Esophagus squamous epithelium (tissue), 4 donors: ENCODE results near the gene BAZ2A.
A peak's percentile ranks its signal among the peaks of the same experiment; 100 is the strongest.

Experiments
- POLR2A ChIP-seq, 4 donors: fragments of 450-650 bp; IDR thresholded peaks; one replicate each; pipeline ENCODE4 v1.6.1; 2017; ENCODE audit warnings: antibody characterized with exemption in 4 of 4, mild to moderate bottlenecking in 4 of 4, moderate library complexity in 3 of 4
- TF ChIP-seq, protein P1 (sequence below), 6 experiments: fragments of 450-650 bp in 4 of 6; fragments of 200-600 bp in 2 of 6; sonication (generic) in 2 of 6; IDR thresholded peaks; one replicate each; pipeline ENCODE4 v1.5.1; 2016 to 2019; ENCODE audit warnings: antibody characterized with exemption in 6 of 6, mild to moderate bottlenecking in 4 of 6, moderate library complexity in 4 of 6

DNA sequence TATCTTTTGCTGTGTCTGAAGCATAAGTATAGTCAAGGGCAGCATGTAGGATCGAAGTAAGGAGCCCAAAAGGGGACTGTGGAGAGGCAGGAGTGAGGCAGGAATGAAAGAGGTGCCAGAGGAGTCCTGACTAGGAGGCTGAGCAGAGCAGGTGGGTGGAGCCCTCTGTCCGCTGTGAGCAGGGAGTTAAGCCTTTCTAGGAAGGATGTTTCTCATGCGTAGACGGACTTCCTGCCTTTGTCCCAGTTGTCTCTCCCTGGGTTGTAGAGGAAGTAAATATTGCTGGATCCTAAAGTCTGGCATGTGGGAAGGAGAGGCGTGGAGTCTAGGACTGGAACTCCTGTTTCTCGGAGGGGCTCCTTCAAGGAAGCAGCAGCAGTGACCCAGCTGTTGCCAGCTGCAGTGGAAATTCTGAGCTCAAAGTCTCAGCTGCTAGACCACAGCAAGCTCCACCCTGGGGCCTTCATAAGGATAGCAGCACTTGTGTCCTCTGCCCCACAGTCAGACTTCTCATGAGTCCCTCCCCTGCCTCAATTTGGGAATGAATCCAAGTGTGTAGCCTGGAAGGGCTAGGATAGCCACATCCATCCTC is 64.5 kb downstream of the BAZ2A start:
- TF ChIP-seq, protein P1, sequence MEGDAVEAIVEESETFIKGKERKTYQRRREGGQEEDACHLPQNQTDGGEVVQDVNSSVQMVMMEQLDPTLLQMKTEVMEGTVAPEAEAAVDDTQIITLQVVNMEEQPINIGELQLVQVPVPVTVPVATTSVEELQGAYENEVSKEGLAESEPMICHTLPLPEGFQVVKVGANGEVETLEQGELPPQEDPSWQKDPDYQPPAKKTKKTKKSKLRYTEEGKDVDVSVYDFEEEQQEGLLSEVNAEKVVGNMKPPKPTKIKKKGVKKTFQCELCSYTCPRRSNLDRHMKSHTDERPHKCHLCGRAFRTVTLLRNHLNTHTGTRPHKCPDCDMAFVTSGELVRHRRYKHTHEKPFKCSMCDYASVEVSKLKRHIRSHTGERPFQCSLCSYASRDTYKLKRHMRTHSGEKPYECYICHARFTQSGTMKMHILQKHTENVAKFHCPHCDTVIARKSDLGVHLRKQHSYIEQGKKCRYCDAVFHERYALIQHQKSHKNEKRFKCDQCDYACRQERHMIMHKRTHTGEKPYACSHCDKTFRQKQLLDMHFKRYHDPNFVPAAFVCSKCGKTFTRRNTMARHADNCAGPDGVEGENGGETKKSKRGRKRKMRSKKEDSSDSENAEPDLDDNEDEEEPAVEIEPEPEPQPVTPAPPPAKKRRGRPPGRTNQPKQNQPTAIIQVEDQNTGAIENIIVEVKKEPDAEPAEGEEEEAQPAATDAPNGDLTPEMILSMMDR (IDR thresholded peaks at IDR 0.05): no peak
- peak in 1 of 4 donors; percentile 9 for TF ChIP-seq POLR2A (IDR thresholded peaks at IDR 0.05)
